Measurements from ENCODE around the gene NCOA7. TPM values are rescaled to one million over a fixed set of nuclear protein-coding genes. Genes with fewer than 3 reads are reported as not detected.
A peak's percentile ranks its signal among the peaks of the same experiment; 100 is the strongest.

NCOA7 gene
- total RNA-seq, 1 donor: 52.7 TPM

DNA sequence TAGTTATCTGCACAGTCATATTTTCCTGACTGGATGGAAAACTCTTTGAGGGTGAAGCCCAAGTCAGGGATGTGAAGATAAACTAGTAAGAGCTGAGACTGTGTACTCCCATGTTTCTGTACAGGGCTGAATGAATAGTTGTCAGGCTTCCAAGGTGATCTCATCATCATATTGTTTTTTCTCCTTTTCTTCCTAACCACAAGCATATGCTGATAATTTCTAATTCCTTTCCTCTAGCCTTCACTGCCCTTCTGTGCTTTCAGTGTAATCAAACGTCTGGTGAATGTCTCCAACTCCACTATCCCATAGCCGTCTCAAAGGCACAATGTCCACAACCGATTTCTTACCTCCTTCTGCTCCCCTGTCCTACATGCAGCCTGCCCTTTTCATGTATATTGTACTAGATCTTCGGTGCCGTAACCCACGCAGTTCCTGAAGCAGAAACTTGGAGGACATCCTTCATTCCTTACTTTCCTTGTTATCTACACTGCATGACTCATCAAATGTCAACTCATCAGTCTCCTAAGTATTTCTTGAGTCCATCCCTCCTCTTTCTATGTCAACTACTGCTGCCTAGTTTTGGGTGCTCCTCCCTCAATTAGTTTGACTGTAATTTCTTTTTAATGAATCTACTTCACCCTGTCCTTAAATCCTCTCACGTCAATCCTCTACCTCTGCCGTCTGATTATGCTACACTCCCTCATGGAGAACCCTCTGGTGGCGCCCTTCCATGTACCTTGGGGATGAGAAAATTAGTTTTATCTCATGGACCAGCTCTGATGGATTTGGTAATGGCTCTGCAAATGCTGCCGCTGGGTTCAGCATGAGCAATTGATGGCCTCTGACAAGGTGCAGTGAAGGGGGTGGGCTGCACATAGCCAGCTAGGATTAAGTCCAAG, 21.9 kb downstream of the NCOA7 start:
- DNase-seq (ENCODE audit: low read depth): peak; percentile 92
- TF ChIP-seq, protein P1, sequence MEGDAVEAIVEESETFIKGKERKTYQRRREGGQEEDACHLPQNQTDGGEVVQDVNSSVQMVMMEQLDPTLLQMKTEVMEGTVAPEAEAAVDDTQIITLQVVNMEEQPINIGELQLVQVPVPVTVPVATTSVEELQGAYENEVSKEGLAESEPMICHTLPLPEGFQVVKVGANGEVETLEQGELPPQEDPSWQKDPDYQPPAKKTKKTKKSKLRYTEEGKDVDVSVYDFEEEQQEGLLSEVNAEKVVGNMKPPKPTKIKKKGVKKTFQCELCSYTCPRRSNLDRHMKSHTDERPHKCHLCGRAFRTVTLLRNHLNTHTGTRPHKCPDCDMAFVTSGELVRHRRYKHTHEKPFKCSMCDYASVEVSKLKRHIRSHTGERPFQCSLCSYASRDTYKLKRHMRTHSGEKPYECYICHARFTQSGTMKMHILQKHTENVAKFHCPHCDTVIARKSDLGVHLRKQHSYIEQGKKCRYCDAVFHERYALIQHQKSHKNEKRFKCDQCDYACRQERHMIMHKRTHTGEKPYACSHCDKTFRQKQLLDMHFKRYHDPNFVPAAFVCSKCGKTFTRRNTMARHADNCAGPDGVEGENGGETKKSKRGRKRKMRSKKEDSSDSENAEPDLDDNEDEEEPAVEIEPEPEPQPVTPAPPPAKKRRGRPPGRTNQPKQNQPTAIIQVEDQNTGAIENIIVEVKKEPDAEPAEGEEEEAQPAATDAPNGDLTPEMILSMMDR (IDR thresholded peaks at IDR 0.05; ENCODE audit: insufficient read depth, low read depth, low read length): no peak
- peak overlapping the region; percentile 22 for H3K4me3 ChIP-seq (ENCODE audit: low read depth, low read length)

DNA sequence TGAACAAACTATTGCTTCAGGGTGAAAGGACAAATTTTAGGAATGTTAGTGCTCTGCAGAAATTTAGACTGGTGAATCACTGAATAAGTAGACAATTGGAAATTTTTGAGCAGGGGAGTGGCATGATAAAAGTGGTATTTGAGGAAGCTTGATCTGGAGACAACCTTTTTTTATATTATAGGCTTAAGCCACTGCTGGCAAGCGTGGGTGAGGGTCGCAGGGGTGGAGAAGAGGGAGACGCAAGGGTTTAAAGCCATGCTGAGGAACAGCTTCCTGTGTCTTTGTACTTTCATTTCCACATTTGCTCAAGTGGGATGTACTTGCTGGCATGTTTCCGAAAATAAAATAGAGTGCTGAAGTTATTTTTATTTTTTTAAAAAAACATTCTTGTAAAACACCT, 23.7 kb downstream of the NCOA7 start:
- no peak overlapping the region for H3K4me3 ChIP-seq (ENCODE audit: low read depth, low read length)
- DNase-seq (ENCODE audit: low read depth): no peak

DNA sequence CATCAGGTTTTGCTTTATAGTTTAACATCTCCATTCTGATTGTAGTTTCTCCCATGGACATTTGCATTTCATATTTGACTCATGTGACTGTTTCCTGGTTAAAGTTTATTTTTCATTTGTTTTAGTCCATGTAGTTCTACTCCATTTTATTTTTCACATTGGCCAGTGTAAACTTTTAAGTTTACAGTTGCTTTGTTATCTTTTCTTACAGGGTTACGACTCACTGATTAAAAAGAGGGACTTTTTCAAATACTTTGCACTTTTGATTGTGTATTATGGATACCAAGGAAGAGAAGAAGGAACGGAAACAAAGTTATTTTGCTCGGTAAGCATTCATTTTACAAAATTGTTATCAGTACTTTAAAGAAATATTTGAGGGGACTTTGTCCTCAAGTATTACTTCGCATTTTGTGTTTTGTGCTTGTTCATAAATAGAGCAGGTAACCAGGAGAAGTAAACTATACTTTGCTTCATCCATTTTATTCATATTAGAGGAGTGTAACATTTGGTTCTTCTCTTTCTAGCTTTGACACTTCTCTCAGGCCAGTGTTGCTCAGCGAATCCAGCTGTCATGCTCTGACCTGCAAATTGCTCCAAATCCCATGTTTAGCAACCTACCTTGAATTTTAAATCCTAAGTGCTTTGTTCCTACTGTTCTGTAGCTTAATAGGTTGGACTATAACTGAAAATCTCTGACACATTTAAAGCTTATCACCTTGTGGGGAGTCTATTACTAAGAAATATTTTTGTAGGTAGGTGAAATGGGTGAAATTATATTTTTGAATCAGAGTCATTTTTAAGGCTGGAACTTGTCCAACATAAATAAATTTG, 24.5 kb downstream of the NCOA7 start:
- no peak for DNase-seq (ENCODE audit: low read depth)
- H3K4me3 ChIP-seq (ENCODE audit: low read depth, low read length): no peak overlapping the region
- TF ChIP-seq, protein P1 (IDR thresholded peaks at IDR 0.05; ENCODE audit: insufficient read depth, low read depth, low read length): no peak

More for the DNA sequence above, 23.7 kb downstream of the NCOA7 start:
- TF ChIP-seq, protein P1 (IDR thresholded peaks at IDR 0.05; ENCODE audit: insufficient read depth, low read depth, low read length): no peak

DNA sequence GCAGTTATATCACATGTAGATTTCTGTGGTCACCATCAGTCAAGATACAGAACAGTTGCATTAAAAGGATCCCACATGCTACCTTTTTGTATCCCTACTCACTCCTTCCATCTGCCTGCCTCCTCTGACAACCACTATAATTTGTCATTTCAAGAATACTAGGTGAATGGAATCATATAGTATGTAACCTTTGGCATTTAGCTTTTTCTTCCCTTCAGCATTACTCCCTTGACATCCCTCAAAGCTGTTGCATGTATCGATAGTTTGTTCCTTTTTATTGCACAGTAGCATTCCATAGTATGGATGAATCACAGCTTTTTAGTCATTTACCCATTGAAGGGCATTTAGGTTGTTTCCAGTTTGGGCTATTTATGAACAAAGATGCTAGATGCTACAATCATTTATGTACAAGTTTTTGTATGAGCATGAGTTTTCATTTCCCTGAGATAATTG, 26.1 kb downstream of the NCOA7 start:
- DNase-seq (ENCODE audit: low read depth): no peak
- TF ChIP-seq, protein P1 (IDR thresholded peaks at IDR 0.05; ENCODE audit: insufficient read depth, low read depth, low read length): no peak
- no peak overlapping the region for H3K4me3 ChIP-seq (ENCODE audit: low read depth, low read length)

DNA sequence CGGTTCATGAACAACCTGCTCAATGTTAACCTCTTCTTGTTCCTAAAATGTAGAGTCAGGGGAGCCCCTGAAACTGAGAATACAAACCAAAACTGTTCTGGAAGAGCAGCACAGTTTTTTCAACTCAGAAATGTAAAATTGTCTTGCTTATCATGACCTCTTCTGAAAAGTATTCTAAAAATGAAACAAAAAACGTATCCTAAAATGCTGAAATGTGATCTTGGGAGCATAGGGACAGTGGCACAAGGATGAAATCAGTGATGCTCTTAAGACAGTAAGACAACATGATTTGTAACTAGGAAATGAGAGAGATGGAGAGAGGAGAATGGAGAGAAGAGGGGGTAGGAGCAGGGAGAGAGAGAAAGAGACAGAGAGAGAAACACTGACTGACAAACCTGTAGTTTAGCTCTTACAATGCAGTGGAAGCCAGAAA, 27.5 kb downstream of the NCOA7 start:
- peak overlapping the region; percentile 19 for H3K4me3 ChIP-seq (ENCODE audit: low read depth, low read length)
- TF ChIP-seq, protein P1 (IDR thresholded peaks at IDR 0.05; ENCODE audit: insufficient read depth, low read depth, low read length): no peak
- DNase-seq (ENCODE audit: low read depth): no peak

DNA sequence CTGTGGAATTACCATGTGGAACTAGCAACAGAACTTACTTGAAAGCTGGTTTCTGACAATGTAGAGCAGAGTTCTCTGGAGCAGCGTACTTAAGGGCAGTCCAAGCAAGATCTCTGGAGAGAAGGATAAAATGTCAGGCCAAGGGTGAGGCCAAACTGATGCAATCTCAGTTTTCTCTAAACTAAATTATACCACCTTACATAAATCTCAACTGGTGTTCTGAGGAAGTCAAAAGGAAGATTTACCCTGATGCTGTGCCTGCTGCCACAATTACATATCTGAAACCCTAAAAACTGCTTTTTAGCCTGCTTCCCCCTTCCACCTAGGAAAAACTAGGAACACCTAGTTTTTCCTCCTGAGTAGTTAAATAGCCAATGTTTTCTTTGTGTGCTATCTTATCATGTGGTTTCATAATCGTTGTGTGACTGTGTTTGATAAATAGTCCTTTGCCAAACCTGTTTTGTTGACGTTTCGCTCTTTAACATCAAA, 28.1 kb downstream of the NCOA7 start:
- peak overlapping the region; percentile 19 for H3K4me3 ChIP-seq (ENCODE audit: low read depth, low read length)
- peak; percentile 50 for DNase-seq (ENCODE audit: low read depth)
- TF ChIP-seq, protein P1 (IDR thresholded peaks at IDR 0.05; ENCODE audit: insufficient read depth, low read depth, low read length): no peak

All from fibroblast of villous mesenchyme (primary cell).